Neural progenitor cell (in vitro differentiated cells): ENCODE results near the gene DNAH14.
"Not testable (repeated sequence)": the region's sequence is repeated elsewhere in the genome, so short reads cannot be mapped to it uniquely, and the experiment has no call there.

ENCODE experiments used
- CTCF ChIP-seq: fragments of 200-600 bp; sonication (generic); IDR thresholded peaks from 2 replicates; pipeline ENCODE4 v1.5.1; 2017; ENCODE audit warnings: antibody characterized with exemption, mild to moderate bottlenecking
- EZH2 ChIP-seq: fragments of 200-600 bp; sonication (generic); IDR thresholded peaks from 2 replicates; pipeline ENCODE4 v1.6.1; 2017; ENCODE audit warnings: antibody characterized with exemption, mild to moderate bottlenecking, moderate library complexity
- EZH2phosphoT487 ChIP-seq: fragments of 200-600 bp; sonication (generic); IDR thresholded peaks from 2 replicates; pipeline ENCODE4 v1.6.1; 2017; ENCODE audit warnings: antibody characterized with exemption

GRCh38 chr1:225036441-225036840, 107.0 kb downstream of the DNAH14 start:
- not testable (repeated sequence) for TF ChIP-seq EZH2phosphoT487, EZH2, CTCF
